HepG2 (cell line): ENCODE results near the gene PKIB. TPM values are rescaled to one million over a fixed set of nuclear protein-coding genes. Genes with fewer than 3 reads are reported as not detected.

Experiments used
- ATAC-seq: fragments of 200-7000 bp; cut with Tn5 transposase; 3 replicates; pipeline ENCODE4 v1.9.1; 2020; ENCODE audit warnings: mild to moderate bottlenecking, moderate library complexity
- BruUV-seq: library from RNA; stranded (reverse); fragments of 400-500 nt; replicated peaks from 2 replicates; lab custom pipeline; 2021; lab: Mats Ljungman, UMichigan
- CTCF ChIA-PET: fragments of 300-600 bp; formaldehyde crosslinking; extraction: SDS; loops from one replicate; lab custom pipeline; 2021; ENCODE audit warnings: low total read pairs, inconsistent platforms, low intra/inter-chr PET ratio; lab: Yijun Ruan, JAX
- POLR2A ChIA-PET: fragments of 350-600 bp; sonication (Branson Sonifier 250); formaldehyde crosslinking; loops from one replicate; lab custom pipeline; 2020; ENCODE audit warnings: antibody characterized with exemption, inconsistent platforms; lab: Yijun Ruan, JAX
- DNase-seq: peaks from one replicate; pipeline ENCODE4 v3.0.0-alpha.2; 2015; ENCODE audit warnings: low spot score
- FAIRE-seq: peaks from 3 replicates; lab custom pipeline; 2011; peaks lifted over from hg19 to GRCh38; lab: Jason Lieb, UNC
- H2AFZ ChIP-seq: one replicate; pipeline ENCODE4 v1.6.1; 2011; ENCODE audit warnings: low read length, inconsistent platforms
- H3K27ac ChIP-seq: fragments of 300-600 bp; 3 replicates; pipeline ENCODE4 v1.8.0; 2011; ENCODE audit warnings: mixed run types, mild to moderate bottlenecking, mixed read lengths, low read length, inconsistent platforms; ENCODE audit not compliant: insufficient read depth; ENCODE audit errors: extremely low read length
- H3K27me3 ChIP-seq, 2 experiments: fragments of 200-600 bp in 1 of 2; 2 replicates in 1 of 2; 3 replicates in 1 of 2; pipeline versions ENCODE4 v1.6.0 to v1.8.0; 2011; ENCODE audit warnings: low read length in 2 of 2, mild to moderate bottlenecking in 2 of 2, moderate library complexity in 2 of 2, inconsistent platforms in 1 of 2; ENCODE audit not compliant: insufficient read depth in 2 of 2, control insufficient read depth in 1 of 2
- H3K36me3 ChIP-seq, 2 experiments: fragments of 200-600 bp in 1 of 2; replicated peaks in 1 of 2; 2 replicates in 1 of 2; 3 replicates in 1 of 2; pipeline versions ENCODE4 v1.5.1 to v1.8.0; 2011; ENCODE audit warnings: low read length in 2 of 2, inconsistent platforms in 1 of 2; ENCODE audit not compliant: insufficient read depth in 2 of 2, control insufficient read depth in 1 of 2
- H3K4me1 ChIP-seq: 2 replicates; pipeline ENCODE4 v1.5.1; 2012; ENCODE audit warnings: low read length, inconsistent platforms; ENCODE audit not compliant: insufficient read depth
- H3K4me2 ChIP-seq: 2 replicates; pipeline ENCODE4 v1.6.0; 2011; ENCODE audit warnings: low read depth, low read length, inconsistent platforms
- H3K4me3 ChIP-seq, 3 experiments: fragments of 200-600 bp in 1 of 3; sonication (generic), shearing (Covaris generic) in 1 of 3; replicated peaks in 1 of 3; 2 replicates each; pipeline ENCODE4 v1.5.1; 2011 to 2016; ENCODE audit warnings: low read length in 3 of 3, inconsistent platforms in 2 of 3, low read depth in 2 of 3, mild to moderate bottlenecking in 2 of 3, control low read depth in 1 of 3, mixed read lengths in 1 of 3; ENCODE audit not compliant: insufficient read depth in 1 of 3
- H3K79me2 ChIP-seq: one replicate; pipeline ENCODE4 v1.6.1; 2011; ENCODE audit warnings: low read length, inconsistent platforms; ENCODE audit not compliant: insufficient read depth
- H3K9ac ChIP-seq: 2 replicates; pipeline ENCODE4 v1.6.0; 2011; ENCODE audit warnings: mild to moderate bottlenecking, low read depth, low read length, inconsistent platforms; ENCODE audit not compliant: insufficient read depth
- H3K9me3 ChIP-seq: 2 replicates; pipeline ENCODE4 v1.5.1; 2012; ENCODE audit warnings: mild to moderate bottlenecking, low read length
- H4K20me1 ChIP-seq: 2 replicates; pipeline ENCODE4 v1.6.0; 2011; ENCODE audit warnings: inconsistent platforms, mild to moderate bottlenecking, low read length, moderate library complexity; ENCODE audit not compliant: insufficient read depth
- DNMT1 ChIP-seq: sonication (generic); formaldehyde crosslinking; IDR thresholded peaks from 2 replicates; pipeline ENCODE4 v1.5.1; 2020; ENCODE audit warnings: mild to moderate bottlenecking, missing genetic modification reagents
- WGBS: methylation state at CpG from one replicate; pipeline ENCODE4 v1.1.6; 2017; ENCODE audit warnings: low lambda C conversion rate; 5-methylcytosine and 5-hydroxymethylcytosine counted together
- in situ Hi-C: cut with HindIII; loops from 2 replicates; pipeline ENCODE4 v1.10.0; 2017; ENCODE audit warnings: low pct_unique_long_range_greater_than_20kb; ENCODE audit not compliant: extremely low pct_ligation_motif_present
- intact Hi-C: fragments of 100-400 bp; cut with micrococcal nuclease; formaldehyde crosslinking; loops from one replicate; pipeline ENCODE4 v1.10.0; 2022; ENCODE audit not compliant: unreplicated experiment
- polyA plus RNA-seq, 8 experiments: library from polyadenylated mRNA; depleted of rRNA in 3 of 8; stranded (reverse) in 7 of 8; unstranded in 1 of 8; fragments of >200 nt; fragmentation: Illumina TruSeq in 4 of 8; extraction: Trizol in 4 of 8; gene quantifications; 2 replicates each; pipeline versions ENCODE4 v1.2.1 to v1.2.3, GENCODE V29; 2011 to 2016; ENCODE audit warnings: low read depth in 4 of 8, missing spikeins in 1 of 8, mixed read lengths in 1 of 8; ENCODE audit not compliant: insufficient read depth in 1 of 8
- total RNA-seq, 5 experiments: library from RNA; depleted of rRNA; stranded (reverse); fragments of >200 nt; fragmentation: Illumina TruSeq; extraction: Trizol; gene quantifications; 2 replicates each; pipeline ENCODE4 v1.2.3, GENCODE V29; 2016; ENCODE audit warnings: low read depth in 1 of 5
- TF ChIP-seq, protein P1 (sequence below): sonication (generic); formaldehyde crosslinking; IDR thresholded peaks from 2 replicates; pipeline ENCODE4 v1.4.0; 2020; ENCODE audit warnings: missing genetic modification reagents

Gene PKIB
- total and polyA plus RNA-seq, 2 of the 13 experiments (the other 11 are each of a cell fraction or from before 2014, with no cell fraction given) = 1.4 to 1.5 TPM

GRCh38 chr6:122733259-122733658, 123.1 kb downstream of the PKIB start (continued):
- TF ChIP-seq, protein P1, sequence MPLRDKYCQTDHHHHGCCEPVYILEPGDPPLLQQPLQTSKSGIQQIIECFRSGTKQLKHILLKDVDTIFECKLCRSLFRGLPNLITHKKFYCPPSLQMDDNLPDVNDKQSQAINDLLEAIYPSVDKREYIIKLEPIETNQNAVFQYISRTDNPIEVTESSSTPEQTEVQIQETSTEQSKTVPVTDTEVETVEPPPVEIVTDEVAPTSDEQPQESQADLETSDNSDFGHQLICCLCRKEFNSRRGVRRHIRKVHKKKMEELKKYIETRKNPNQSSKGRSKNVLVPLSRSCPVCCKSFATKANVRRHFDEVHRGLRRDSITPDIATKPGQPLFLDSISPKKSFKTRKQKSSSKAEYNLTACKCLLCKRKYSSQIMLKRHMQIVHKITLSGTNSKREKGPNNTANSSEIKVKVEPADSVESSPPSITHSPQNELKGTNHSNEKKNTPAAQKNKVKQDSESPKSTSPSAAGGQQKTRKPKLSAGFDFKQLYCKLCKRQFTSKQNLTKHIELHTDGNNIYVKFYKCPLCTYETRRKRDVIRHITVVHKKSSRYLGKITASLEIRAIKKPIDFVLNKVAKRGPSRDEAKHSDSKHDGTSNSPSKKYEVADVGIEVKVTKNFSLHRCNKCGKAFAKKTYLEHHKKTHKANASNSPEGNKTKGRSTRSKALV = no peak

DNA sequence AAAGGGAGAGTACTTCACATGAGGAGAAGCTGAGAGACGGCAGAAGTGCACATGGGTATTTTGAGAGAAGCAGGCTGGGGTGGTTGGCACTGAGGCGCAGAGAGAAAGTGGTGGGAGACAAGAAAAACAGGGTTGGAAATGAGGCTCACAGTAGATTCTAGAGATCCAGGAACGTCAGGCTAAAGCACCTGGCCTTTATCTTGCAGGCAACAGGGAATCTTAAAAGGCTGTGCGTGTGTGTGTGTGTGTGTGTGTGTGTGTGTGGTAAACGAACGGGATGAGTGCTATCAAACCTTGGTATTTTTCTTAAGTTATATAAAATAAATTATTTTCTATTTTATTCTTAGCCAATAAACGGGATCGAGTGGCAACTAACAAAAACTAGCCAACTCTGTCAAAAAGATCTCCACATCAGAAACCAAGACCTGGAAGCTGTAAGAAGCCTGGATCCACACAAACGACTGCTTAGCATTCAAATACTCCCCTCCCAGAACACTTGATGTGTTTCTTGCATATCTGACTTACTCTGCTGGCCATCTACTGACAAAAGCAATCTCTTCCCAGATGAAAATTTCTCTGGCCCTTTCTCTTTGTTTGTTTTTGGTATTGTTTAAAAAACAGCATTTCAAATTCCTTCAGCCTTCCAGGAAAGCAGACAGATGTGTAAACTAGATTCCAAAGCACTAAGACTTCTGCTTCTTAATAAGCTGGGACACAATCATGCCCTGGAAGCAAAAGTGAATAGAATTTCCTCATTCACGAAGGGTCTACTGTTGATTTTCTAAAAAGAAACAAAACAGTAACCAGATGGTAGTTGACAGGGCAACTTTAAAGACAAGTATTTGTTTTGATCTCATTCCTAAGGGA, 124.6 kb downstream of the PKIB start:
- Histone ChIP-seq H3K9ac (no peak overlapping the region), H3K27me3 (peaks cover 0 to 11% of the 10 kb centered on the region in 2 experiments; a peak in 2 of 5 replicates), H3K27ac (no peak overlapping the region), H3K36me3 (no peaks in the 10 kb centered on the region), H3K4me3 (no peak overlapping the region), H3K4me2 (no peak overlapping the region), H2AFZ (no peak overlapping the region), H3K79me2 (no peaks in the 10 kb centered on the region), H3K9me3 (no peaks in the 10 kb centered on the region), H4K20me1 (no peaks in the 10 kb centered on the region), H3K4me1 (no peaks in the 10 kb centered on the region)
- ChIA-PET CTCF (interaction anchor here (0.9 kb wide), 1 partner anchor 105 kb away, joined by 3 read pairs; no protein-coding TSS in a partner anchor), POLR2A (no interaction called here)
- no peak for TF ChIP-seq DNMT1 (CRISPR knock-in tag)
- intact Hi-C loops (loop anchor here (5.0 kb wide), 1 partner anchor 648 kb away; no protein-coding TSS in a partner anchor), in situ Hi-C loops (loop anchor here (25.0 kb wide), 1 partner anchor 578 kb away; no protein-coding TSS in a partner anchor)
- FAIRE-seq (no peak), ATAC-seq (no peak), DNase-seq (no peak)
- 10% methylated on average over 10 of the region's 10 CpGs for WGBS
- no TSS peak for BruUV-seq
